HepG2 (cell line): Measurements from ENCODE around the gene SLCO2B1. TPM values are rescaled to one million over a fixed set of nuclear protein-coding genes. Genes with fewer than 3 reads are reported as not detected.

Source experiments
- ATAC-seq: fragments of 200-7000 bp; cut with Tn5 transposase; 3 replicates; pipeline ENCODE4 v1.9.1; 2020; ENCODE audit warnings: mild to moderate bottlenecking, moderate library complexity
- BruUV-seq: library from RNA; stranded (reverse); fragments of 400-500 nt; replicated peaks from 2 replicates; lab custom pipeline; 2021; lab: Mats Ljungman, UMichigan
- CTCF ChIA-PET: fragments of 300-600 bp; formaldehyde crosslinking; extraction: SDS; loops from one replicate; lab custom pipeline; 2021; ENCODE audit warnings: low total read pairs, inconsistent platforms, low intra/inter-chr PET ratio; lab: Yijun Ruan, JAX
- POLR2A ChIA-PET: fragments of 350-600 bp; sonication (Branson Sonifier 250); formaldehyde crosslinking; loops from one replicate; lab custom pipeline; 2020; ENCODE audit warnings: antibody characterized with exemption, inconsistent platforms; lab: Yijun Ruan, JAX
- DNase-seq: peaks from one replicate; pipeline ENCODE4 v3.0.0-alpha.2; 2015; ENCODE audit warnings: low spot score
- FAIRE-seq: peaks from 3 replicates; lab custom pipeline; 2011; peaks lifted over from hg19 to GRCh38; lab: Jason Lieb, UNC
- H2AFZ ChIP-seq: one replicate; pipeline ENCODE4 v1.6.1; 2011; ENCODE audit warnings: low read length, inconsistent platforms
- H3K27ac ChIP-seq: fragments of 300-600 bp; 3 replicates; pipeline ENCODE4 v1.8.0; 2011; ENCODE audit warnings: mixed run types, mild to moderate bottlenecking, mixed read lengths, low read length, inconsistent platforms; ENCODE audit not compliant: insufficient read depth; ENCODE audit errors: extremely low read length
- H3K27me3 ChIP-seq, 2 experiments: fragments of 200-600 bp in 1 of 2; 2 replicates in 1 of 2; 3 replicates in 1 of 2; pipeline versions ENCODE4 v1.6.0 to v1.8.0; 2011; ENCODE audit warnings: low read length in 2 of 2, mild to moderate bottlenecking in 2 of 2, moderate library complexity in 2 of 2, inconsistent platforms in 1 of 2; ENCODE audit not compliant: insufficient read depth in 2 of 2, control insufficient read depth in 1 of 2
- H3K36me3 ChIP-seq, 2 experiments: fragments of 200-600 bp in 1 of 2; replicated peaks in 1 of 2; 2 replicates in 1 of 2; 3 replicates in 1 of 2; pipeline versions ENCODE4 v1.5.1 to v1.8.0; 2011; ENCODE audit warnings: low read length in 2 of 2, inconsistent platforms in 1 of 2; ENCODE audit not compliant: insufficient read depth in 2 of 2, control insufficient read depth in 1 of 2
- H3K4me1 ChIP-seq: 2 replicates; pipeline ENCODE4 v1.5.1; 2012; ENCODE audit warnings: low read length, inconsistent platforms; ENCODE audit not compliant: insufficient read depth
- H3K4me2 ChIP-seq: 2 replicates; pipeline ENCODE4 v1.6.0; 2011; ENCODE audit warnings: low read depth, low read length, inconsistent platforms
- H3K4me3 ChIP-seq, 3 experiments: fragments of 200-600 bp in 1 of 3; sonication (generic), shearing (Covaris generic) in 1 of 3; replicated peaks in 1 of 3; 2 replicates each; pipeline ENCODE4 v1.5.1; 2011 to 2016; ENCODE audit warnings: low read length in 3 of 3, inconsistent platforms in 2 of 3, low read depth in 2 of 3, mild to moderate bottlenecking in 2 of 3, control low read depth in 1 of 3, mixed read lengths in 1 of 3; ENCODE audit not compliant: insufficient read depth in 1 of 3
- H3K79me2 ChIP-seq: one replicate; pipeline ENCODE4 v1.6.1; 2011; ENCODE audit warnings: low read length, inconsistent platforms; ENCODE audit not compliant: insufficient read depth
- H3K9ac ChIP-seq: 2 replicates; pipeline ENCODE4 v1.6.0; 2011; ENCODE audit warnings: mild to moderate bottlenecking, low read depth, low read length, inconsistent platforms; ENCODE audit not compliant: insufficient read depth
- H3K9me3 ChIP-seq: 2 replicates; pipeline ENCODE4 v1.5.1; 2012; ENCODE audit warnings: mild to moderate bottlenecking, low read length
- H4K20me1 ChIP-seq: 2 replicates; pipeline ENCODE4 v1.6.0; 2011; ENCODE audit warnings: inconsistent platforms, mild to moderate bottlenecking, low read length, moderate library complexity; ENCODE audit not compliant: insufficient read depth
- GATAD1 ChIP-seq: IDR thresholded peaks from 2 replicates; pipeline ENCODE4 v1.6.1; 2016; ENCODE audit warnings: missing genetic modification reagents, missing compliant biosample characterization
- NFKBIZ ChIP-seq: IDR thresholded peaks from 2 replicates; pipeline ENCODE4 v1.6.1; 2018; ENCODE audit warnings: missing genetic modification reagents, missing compliant biosample characterization
- ZNF652 ChIP-seq: IDR thresholded peaks from 2 replicates; pipeline ENCODE4 v1.6.1; 2016; ENCODE audit warnings: low read depth, borderline replicate concordance
- ZNF768 ChIP-seq: sonication (generic); formaldehyde crosslinking; IDR thresholded peaks from 2 replicates; pipeline ENCODE4 v1.4.0; 2020; ENCODE audit warnings: missing genetic modification reagents
- WGBS: methylation state at CpG from one replicate; pipeline ENCODE4 v1.1.6; 2017; ENCODE audit warnings: low lambda C conversion rate; 5-methylcytosine and 5-hydroxymethylcytosine counted together
- in situ Hi-C: cut with HindIII; loops from 2 replicates; pipeline ENCODE4 v1.10.0; 2017; ENCODE audit warnings: low pct_unique_long_range_greater_than_20kb; ENCODE audit not compliant: extremely low pct_ligation_motif_present
- intact Hi-C: fragments of 100-400 bp; cut with micrococcal nuclease; formaldehyde crosslinking; loops from one replicate; pipeline ENCODE4 v1.10.0; 2022; ENCODE audit not compliant: unreplicated experiment
- polyA plus RNA-seq, 8 experiments: library from polyadenylated mRNA; depleted of rRNA in 3 of 8; stranded (reverse) in 7 of 8; unstranded in 1 of 8; fragments of >200 nt; fragmentation: Illumina TruSeq in 4 of 8; extraction: Trizol in 4 of 8; gene quantifications; 2 replicates each; pipeline versions ENCODE4 v1.2.1 to v1.2.3, GENCODE V29; 2011 to 2016; ENCODE audit warnings: low read depth in 4 of 8, missing spikeins in 1 of 8, mixed read lengths in 1 of 8; ENCODE audit not compliant: insufficient read depth in 1 of 8
- total RNA-seq, 5 experiments: library from RNA; depleted of rRNA; stranded (reverse); fragments of >200 nt; fragmentation: Illumina TruSeq; extraction: Trizol; gene quantifications; 2 replicates each; pipeline ENCODE4 v1.2.3, GENCODE V29; 2016; ENCODE audit warnings: low read depth in 1 of 5

Gene SLCO2B1
- total and polyA plus RNA-seq, 2 of the 13 experiments (the other 11 are each of a cell fraction or from before 2014, with no cell fraction given), result 15.3 to 19.8 TPM

DNA sequence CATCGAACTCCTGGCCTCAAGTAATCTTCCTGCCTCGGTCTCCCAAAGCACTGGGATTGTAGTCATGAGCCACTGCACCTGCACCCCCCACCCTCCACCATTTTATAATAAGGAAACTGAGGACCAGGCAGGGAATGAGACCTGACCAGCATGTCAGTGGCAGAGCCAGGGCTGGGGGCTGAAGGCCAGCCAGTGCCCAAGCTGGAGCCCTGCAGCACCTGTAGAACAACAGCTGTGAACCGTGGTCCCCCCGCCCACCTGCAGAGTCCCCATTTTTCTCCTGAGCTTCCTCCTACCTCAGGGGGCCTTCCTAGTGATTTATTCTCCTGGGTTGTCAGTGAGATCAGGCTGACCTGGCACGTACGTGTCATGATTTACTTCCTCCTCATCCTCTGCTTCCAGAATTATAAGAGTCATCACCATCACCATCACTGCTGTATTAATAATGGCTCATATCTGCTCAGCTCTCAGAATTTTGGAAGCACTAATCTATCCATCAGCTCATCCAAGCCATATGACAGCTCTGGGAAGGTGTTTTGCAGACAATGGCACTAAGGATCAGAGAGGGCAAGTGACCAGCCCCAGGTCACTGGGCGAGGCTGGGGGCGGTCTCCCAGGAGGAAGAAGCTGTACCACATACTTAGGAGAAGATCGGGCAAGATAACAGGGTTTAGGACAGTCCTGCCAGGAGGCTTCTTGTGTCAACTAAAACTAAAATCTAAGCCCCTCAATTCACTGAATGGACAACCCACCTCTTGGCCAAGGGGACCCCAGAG lies 5.5 kb upstream of the SLCO2B1 start:
- no peaks in the 10 kb centered on the region for H3K27me3 ChIP-seq
- H3K4me1 ChIP-seq, result peaks cover 79% of the 10 kb centered on the region
- ChIA-PET POLR2A (interaction anchor here (0.8 to 8.6 kb wide), 11 partner anchors 11 to 96 kb away, joined by 3 to 163 read pairs (median 6); partner anchors contain the start of gene TPBGL), CTCF (interaction anchor here (1.1 to 7.6 kb wide), 3 partner anchors 24 to 104 kb away, joined by 3 to 173 read pairs (median 72); no protein-coding TSS in a partner anchor)
- intact Hi-C loops (no loop called here), in situ Hi-C loops (loop anchor here (5.0 kb wide), 1 partner anchor 57 kb away; no protein-coding TSS in a partner anchor)
- 97% methylated on average over 9 of the region's 9 CpGs for WGBS
- TF ChIP-seq NFKBIZ (CRISPR knock-in tag), result no peak
- TF ChIP-seq ZNF768, result peak; percentile 74
- BruUV-seq, result no TSS peak
- no peaks in the 10 kb centered on the region for H3K79me2 ChIP-seq
- no peak overlapping the region for H3K9ac ChIP-seq
- no peaks in the 10 kb centered on the region for H3K36me3 ChIP-seq
- no peak overlapping the region for H3K4me3 ChIP-seq
- no peak overlapping the region for H2AFZ ChIP-seq
- DNase-seq (no peak), ATAC-seq (no peak), FAIRE-seq (no peak)
- no peaks in the 10 kb centered on the region for H3K9me3 ChIP-seq
- H4K20me1 ChIP-seq, result no peaks in the 10 kb centered on the region
- no peak overlapping the region for H3K4me2 ChIP-seq
- H3K27ac ChIP-seq, result no peak overlapping the region

DNA sequence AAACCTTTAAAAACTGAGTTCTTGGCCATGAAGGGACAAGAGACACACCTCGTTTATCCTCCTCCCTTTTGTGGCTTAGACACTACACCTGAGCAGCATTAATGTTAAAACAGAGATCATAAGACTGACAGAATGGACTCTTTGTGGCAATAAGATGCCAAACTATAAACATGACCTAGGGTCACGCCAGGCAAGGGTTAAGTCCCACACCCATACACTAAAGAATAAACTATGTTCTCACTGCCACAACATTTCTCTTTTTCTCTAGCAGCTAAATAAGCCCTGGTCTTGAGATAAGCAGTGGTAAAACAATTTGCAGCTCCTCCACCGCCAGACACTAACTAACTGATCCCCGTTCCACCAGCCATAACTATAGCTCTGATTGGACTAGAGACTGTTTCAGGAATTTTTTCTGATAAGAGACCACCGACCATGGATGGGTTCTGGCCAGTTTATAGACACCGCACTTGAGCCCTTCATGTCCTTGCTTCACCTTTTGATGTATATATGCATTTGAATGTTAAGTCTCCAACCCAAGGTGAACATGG lies 4.9 kb upstream of the SLCO2B1 start:
- CTCF ChIA-PET, result interaction anchor here (0.7 to 7.6 kb wide), 3 partner anchors 58 to 1010 kb away, joined by 3 to 173 read pairs (median 7); no protein-coding TSS in a partner anchor
- intact Hi-C loops (no loop called here), in situ Hi-C loops (loop anchor here (5.0 kb wide), 1 partner anchor 56 kb away; no protein-coding TSS in a partner anchor)
- H3K36me3 ChIP-seq, result no peaks in the 10 kb centered on the region
- H3K4me1 ChIP-seq, result peaks cover 86% of the 10 kb centered on the region
- H2AFZ ChIP-seq, result no peak overlapping the region
- H3K27me3 ChIP-seq, result no peaks in the 10 kb centered on the region
- H3K27ac ChIP-seq, result no peak overlapping the region
- H3K9me3 ChIP-seq, result no peaks in the 10 kb centered on the region
- H4K20me1 ChIP-seq, result no peaks in the 10 kb centered on the region
- DNase-seq (no peak), ATAC-seq (no peak), FAIRE-seq (no peak)
- no TSS peak for BruUV-seq
- POLR2A ChIA-PET, result interaction anchor here (1.3 to 8.6 kb wide), 10 partner anchors 10 to 59 kb away, joined by 3 to 163 read pairs (median 8); no protein-coding TSS in a partner anchor
- TF ChIP-seq ZNF652 (CRISPR knock-in tag), result peak; percentile 73
- TF ChIP-seq GATAD1 (CRISPR knock-in tag), result no peak
- H3K79me2 ChIP-seq, result no peaks in the 10 kb centered on the region
- WGBS, result 75% methylated on average over 6 of the region's 6 CpGs
- no peak overlapping the region for H3K9ac ChIP-seq
- no peak overlapping the region for H3K4me2 ChIP-seq
- H3K4me3 ChIP-seq, result no peak overlapping the region
